Smooth muscle cell (in vitro differentiated cells): ENCODE measurements around the gene POLDIP3. TPM values are rescaled to one million over a fixed set of nuclear protein-coding genes. Genes with fewer than 3 reads are reported as not detected.
A peak's percentile ranks its signal among the peaks of the same experiment; 100 is the strongest.
"Not testable (repeated sequence)": the region's sequence is repeated elsewhere in the genome, so short reads cannot be mapped to it uniquely, and the experiment has no call there.

ENCODE experiments used
- DNase-seq: peaks from one replicate; lab custom pipeline; 2025; ENCODE audit not compliant: unreplicated experiment; lab: John Stamatoyannopoulos, UW
- H2AFZ ChIP-seq: fragments of 200-600 bp; sonication (generic); 2 replicates; pipeline ENCODE4 v1.6.0; 2016; ENCODE audit warnings: antibody characterized with exemption, low read depth, mild to moderate bottlenecking
- H3F3A ChIP-seq: fragments of 200-600 bp; sonication (generic); 2 replicates; pipeline ENCODE4 v1.6.0; 2017; ENCODE audit warnings: antibody characterized with exemption, low read depth
- H3K27ac ChIP-seq: fragments of 200-600 bp; sonication (generic); 2 replicates; pipeline ENCODE4 v1.5.1; 2016; ENCODE audit warnings: low read depth, mild to moderate bottlenecking
- H3K27me3 ChIP-seq: fragments of 200-600 bp; sonication (generic); 2 replicates; pipeline ENCODE4 v1.6.1; 2016; ENCODE audit warnings: low read depth, mild to moderate bottlenecking
- H3K36me3 ChIP-seq: fragments of 200-600 bp; sonication (generic); 2 replicates; pipeline ENCODE4 v1.5.1; 2016; ENCODE audit warnings: low read depth
- H3K4me1 ChIP-seq: fragments of 200-600 bp; sonication (generic); 2 replicates; pipeline ENCODE4 v1.5.1; 2016; ENCODE audit warnings: low read depth
- H3K4me2 ChIP-seq: fragments of 200-600 bp; sonication (generic); 2 replicates; pipeline ENCODE4 v1.6.0; 2016; ENCODE audit warnings: mild to moderate bottlenecking
- H3K4me3 ChIP-seq: fragments of 200-600 bp; sonication (generic); 2 replicates; pipeline ENCODE4 v1.5.1; 2016; ENCODE audit warnings: mild to moderate bottlenecking
- H3K79me2 ChIP-seq: fragments of 200-600 bp; sonication (generic); 2 replicates; pipeline ENCODE4 v1.6.0; 2016; ENCODE audit warnings: low read depth, mild to moderate bottlenecking
- H3K9ac ChIP-seq: fragments of 200-600 bp; sonication (generic); 2 replicates; pipeline ENCODE4 v1.6.0; 2016; ENCODE audit warnings: low read depth
- H3K9me3 ChIP-seq: fragments of 200-600 bp; sonication (generic); replicated peaks from 2 replicates; pipeline ENCODE4 v1.5.1; 2016; ENCODE audit warnings: low read depth
- H4K20me1 ChIP-seq: fragments of 200-600 bp; sonication (generic); 2 replicates; pipeline ENCODE4 v1.6.0; 2016; ENCODE audit warnings: low read depth
- WGBS: methylation state at CpG from one replicate; pipeline ENCODE4 v1.1.7; 2016; ENCODE audit warnings: low lambda C conversion rate; 5-methylcytosine and 5-hydroxymethylcytosine counted together
- polyA plus RNA-seq: library from polyadenylated mRNA; unstranded; fragments of >200 nt; fragmentation: Nextera tagmentation; extraction: Ambion mirVana; gene quantifications from 2 replicates; pipeline ENCODE4 v1.2.1, GENCODE V29; 2016
- total RNA-seq: library from RNA; depleted of rRNA; stranded (reverse); fragments of >200 nt; gene quantifications from 2 replicates; pipeline ENCODE4 v1.2.3, GENCODE V29; 2014
- TF ChIP-seq, protein P1 (sequence below): fragments of 200-600 bp; sonication (generic); IDR thresholded peaks from 2 replicates; pipeline ENCODE4 v1.5.1; 2017; ENCODE audit warnings: borderline replicate concordance, mild to moderate bottlenecking, antibody characterized with exemption; ENCODE audit not compliant: insufficient read depth, poor library complexity, severe bottlenecking

Gene POLDIP3
- total and polyA plus RNA-seq, 2 experiments from 2014 or later, result 31.1 to 49.4 TPM

DNA sequence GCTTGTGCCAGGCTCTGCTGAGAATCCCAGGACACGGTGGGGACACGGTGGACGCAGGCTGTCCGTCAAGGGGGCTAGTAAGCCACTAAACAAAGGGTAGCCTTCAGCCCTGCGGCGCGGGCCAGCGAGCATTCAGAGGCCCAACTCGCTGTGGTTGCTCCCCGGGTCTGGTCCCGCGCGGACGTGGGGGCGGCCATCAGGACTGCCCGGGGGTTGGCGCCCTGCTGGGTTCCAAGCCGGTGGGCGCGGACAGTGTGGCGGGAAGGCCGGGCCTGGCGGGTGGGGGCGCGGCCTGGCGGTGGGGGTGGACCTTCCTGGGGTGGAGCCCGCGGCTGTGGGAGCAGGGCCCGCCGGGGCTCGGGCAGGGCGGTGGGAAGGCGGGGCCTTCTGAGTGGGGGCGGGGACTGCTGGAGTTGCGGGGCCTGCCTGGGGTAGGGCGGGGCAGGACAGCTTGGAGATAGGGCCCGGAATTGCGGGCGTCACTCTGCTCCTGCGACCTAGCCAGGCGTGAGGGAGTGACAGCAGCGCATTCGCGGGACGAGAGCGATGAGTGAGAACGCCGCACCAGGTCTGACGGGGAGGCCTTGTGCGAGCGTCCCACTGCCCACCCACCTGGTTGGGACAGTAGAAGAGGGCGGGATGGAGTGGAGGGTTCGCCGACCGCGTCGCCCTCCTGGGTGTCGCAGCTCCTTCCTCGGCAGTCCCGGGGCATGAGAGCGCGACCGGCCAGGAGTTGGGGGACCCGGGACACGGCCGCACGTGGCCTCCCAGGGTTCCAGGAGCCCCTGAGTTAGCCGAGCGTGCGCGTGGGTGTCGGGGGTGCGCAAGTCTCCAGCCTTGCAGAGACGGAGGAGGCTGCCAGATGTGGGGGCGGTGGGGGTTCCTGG lies 61.0 kb downstream of the POLDIP3 start, which contains the start of gene SERHL2:
TSS of gene SERHL2 (plus strand) at position 482 of the 887 bp plus-strand sequence. CDS start at position 547, 65 bp downstream.
- H3K36me3 ChIP-seq, result no peaks in the 10 kb centered on the region
- peak; percentile 93 for DNase-seq
- H3K9ac ChIP-seq, result peak within 1 kb of the TSS; percentile 16
- TF ChIP-seq, protein P1, sequence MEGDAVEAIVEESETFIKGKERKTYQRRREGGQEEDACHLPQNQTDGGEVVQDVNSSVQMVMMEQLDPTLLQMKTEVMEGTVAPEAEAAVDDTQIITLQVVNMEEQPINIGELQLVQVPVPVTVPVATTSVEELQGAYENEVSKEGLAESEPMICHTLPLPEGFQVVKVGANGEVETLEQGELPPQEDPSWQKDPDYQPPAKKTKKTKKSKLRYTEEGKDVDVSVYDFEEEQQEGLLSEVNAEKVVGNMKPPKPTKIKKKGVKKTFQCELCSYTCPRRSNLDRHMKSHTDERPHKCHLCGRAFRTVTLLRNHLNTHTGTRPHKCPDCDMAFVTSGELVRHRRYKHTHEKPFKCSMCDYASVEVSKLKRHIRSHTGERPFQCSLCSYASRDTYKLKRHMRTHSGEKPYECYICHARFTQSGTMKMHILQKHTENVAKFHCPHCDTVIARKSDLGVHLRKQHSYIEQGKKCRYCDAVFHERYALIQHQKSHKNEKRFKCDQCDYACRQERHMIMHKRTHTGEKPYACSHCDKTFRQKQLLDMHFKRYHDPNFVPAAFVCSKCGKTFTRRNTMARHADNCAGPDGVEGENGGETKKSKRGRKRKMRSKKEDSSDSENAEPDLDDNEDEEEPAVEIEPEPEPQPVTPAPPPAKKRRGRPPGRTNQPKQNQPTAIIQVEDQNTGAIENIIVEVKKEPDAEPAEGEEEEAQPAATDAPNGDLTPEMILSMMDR, result no peak
- no peaks in the 10 kb centered on the region for H3K79me2 ChIP-seq
- WGBS, result 8% methylated on average over 75 of the region's 75 CpGs
- H3K9me3 ChIP-seq, result no peaks in the 10 kb centered on the region
- peak within 1 kb of the TSS; percentile 23 for H2AFZ ChIP-seq
- no peak within 1 kb of the TSS for H3K27ac ChIP-seq
- peak within 1 kb of the TSS; percentile 92 for H3K4me2 ChIP-seq
- H4K20me1 ChIP-seq, result no peaks in the 10 kb centered on the region
- no peaks in the 10 kb centered on the region for H3K27me3 ChIP-seq
- H3K4me3 ChIP-seq, result peak within 1 kb of the TSS; percentile 60
- no peaks in the 10 kb centered on the region for H3F3A ChIP-seq
- H3K4me1 ChIP-seq, result no peaks in the 10 kb centered on the region

DNA sequence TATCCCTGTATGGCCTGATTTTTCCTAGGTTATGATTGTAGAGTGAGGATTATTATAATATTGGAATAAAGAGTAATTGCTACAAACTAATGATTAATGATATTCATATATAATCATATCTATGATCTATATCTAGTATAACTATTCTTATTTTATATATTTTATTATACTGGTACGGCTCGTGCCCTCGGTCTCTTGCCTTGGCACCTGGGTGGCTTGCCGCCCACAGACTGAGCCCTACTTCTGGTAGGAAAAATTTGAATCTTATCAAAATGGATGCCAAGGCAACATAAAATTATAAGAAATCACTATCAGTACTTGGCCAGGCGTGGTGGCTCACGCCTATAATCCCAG lies 62.4 kb downstream of the POLDIP3 start:
- not testable (repeated sequence) for H2AFZ ChIP-seq, H3K79me2 ChIP-seq, H3K27me3 ChIP-seq, DNase-seq, H3K9ac ChIP-seq, H3F3A ChIP-seq, H3K4me2 ChIP-seq, H3K4me3 ChIP-seq, H3K9me3 ChIP-seq, H3K4me1 ChIP-seq, H4K20me1 ChIP-seq, H3K36me3 ChIP-seq, H3K27ac ChIP-seq
- 96% methylated on average over 6 of the region's 6 CpGs for WGBS

DNA sequence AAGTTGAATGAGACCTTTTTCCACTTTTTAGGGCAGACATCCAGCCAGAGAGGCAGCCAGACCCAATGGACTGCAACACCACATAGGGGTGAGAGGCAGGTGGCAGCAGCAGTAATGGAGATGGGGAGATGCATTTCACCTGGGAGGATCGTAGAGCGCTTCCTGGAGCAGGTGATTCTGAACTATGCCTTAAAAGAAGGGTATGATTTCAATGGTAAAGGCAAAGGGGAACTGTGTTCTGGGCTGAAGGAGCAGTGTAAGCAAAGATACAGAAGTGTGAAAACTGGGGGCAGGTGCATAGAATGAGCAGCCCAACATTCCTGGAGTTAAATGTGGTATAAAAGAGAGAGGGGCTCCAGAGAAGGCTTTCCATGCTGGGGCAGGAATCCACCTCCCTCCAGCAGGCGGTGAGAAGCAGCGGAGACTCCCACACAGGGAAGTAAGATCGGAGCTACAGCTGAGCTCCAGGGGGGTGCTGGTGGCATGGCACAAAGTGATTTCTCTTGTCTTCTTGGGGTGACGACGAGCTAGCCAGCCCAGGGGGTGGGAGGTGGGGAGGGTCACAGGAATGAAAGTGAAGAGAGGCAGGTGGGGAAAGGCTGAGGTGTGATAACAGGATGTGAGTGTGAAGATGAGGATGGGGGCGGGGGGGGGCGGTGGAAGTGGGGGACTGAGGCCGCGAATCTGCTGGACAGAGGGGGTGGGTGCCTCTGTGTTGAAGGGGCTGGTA lies 65.2 kb downstream of the POLDIP3 start:
- Histone ChIP-seq H3K4me3 (no peak overlapping the region), H3K9ac (no peak overlapping the region), H3K27me3 (no peaks in the 10 kb centered on the region), H2AFZ (no peak overlapping the region), H4K20me1 (no peaks in the 10 kb centered on the region), H3K4me2 (no peak overlapping the region), H3K36me3 (no peaks in the 10 kb centered on the region), H3K27ac (no peak overlapping the region), H3F3A (no peaks in the 10 kb centered on the region), H3K9me3 (no peaks in the 10 kb centered on the region), H3K79me2 (no peaks in the 10 kb centered on the region), H3K4me1 (no peaks in the 10 kb centered on the region)
- WGBS, result 84% methylated on average over 9 of the region's 11 CpGs
- TF ChIP-seq, protein P1, result no peak
- DNase-seq, result no peak

DNA sequence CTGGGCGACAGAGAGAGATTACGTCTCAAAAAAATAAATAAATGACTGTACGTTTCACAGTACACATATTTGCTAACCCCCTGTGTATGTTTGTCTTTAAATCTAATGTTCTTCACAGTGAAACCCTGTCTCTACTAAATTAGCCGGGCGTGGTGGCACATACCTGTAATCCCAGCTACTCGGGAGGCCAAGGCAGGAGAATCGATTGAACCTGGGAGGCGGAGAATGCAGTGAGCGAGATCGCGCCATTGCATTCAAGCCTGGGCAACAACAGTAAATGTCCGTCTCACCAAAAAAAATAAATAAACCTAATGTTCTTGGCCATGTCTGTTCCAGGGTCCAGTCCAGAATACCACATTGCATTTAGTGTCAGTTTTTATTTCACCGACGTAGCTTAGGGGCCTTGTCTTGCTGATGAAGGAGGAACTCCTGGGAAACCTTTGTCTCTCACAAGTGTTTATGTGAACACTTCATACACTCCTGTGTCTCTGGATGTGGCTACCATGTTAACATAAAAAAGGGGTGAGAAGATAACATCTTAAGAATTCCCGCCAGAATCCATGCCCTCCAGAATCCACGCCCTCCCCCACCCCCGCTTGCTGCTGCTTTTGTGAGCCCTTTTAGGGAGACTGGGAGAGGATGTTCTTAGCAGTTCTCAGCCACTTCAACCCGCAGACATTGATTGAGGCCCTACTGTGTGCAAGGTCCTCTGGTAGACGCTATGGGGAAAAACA lies 65.9 kb downstream of the POLDIP3 start:
- 81% methylated on average over 19 of the region's 19 CpGs for WGBS
- Histone ChIP-seq H3K4me3 (no peak overlapping the region), H2AFZ (no peak overlapping the region), H3K9ac (no peak overlapping the region), H3K27ac (no peak overlapping the region), H3K4me2 (no peak overlapping the region), H3K36me3 (no peaks in the 10 kb centered on the region), H3K27me3 (no peaks in the 10 kb centered on the region), H3K79me2 (no peaks in the 10 kb centered on the region), H4K20me1 (no peaks in the 10 kb centered on the region), H3K4me1 (no peaks in the 10 kb centered on the region), H3F3A (no peaks in the 10 kb centered on the region), H3K9me3 (no peaks in the 10 kb centered on the region)
- no peak for DNase-seq
- TF ChIP-seq, protein P1, result no peak

DNA sequence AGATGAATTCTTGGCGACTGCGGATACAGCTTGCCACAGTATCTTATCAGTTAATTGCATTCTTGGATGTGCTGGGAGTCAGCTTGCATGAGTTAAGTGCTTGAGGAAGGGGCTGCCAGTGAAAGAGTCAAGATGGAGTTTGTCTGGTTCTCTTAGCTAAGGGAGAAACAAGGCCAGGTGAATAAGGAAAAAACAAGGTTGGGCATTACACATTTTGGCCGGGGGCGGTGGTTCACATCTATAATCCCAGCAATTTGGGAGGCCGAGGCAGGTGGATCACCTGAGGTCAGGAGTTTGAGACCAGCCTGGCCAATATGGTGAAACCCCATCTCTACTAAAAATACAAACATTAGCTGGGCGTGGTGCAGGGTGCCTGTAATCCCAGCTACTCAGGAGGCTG lies 66.6 kb downstream of the POLDIP3 start:
- not testable (repeated sequence) for H2AFZ ChIP-seq, H3K4me1 ChIP-seq, H3K9ac ChIP-seq, H4K20me1 ChIP-seq, H3F3A ChIP-seq, H3K27me3 ChIP-seq, H3K9me3 ChIP-seq, H3K36me3 ChIP-seq, H3K27ac ChIP-seq, H3K79me2 ChIP-seq, DNase-seq, H3K4me2 ChIP-seq, H3K4me3 ChIP-seq
- 57% methylated on average over 6 of the region's 6 CpGs for WGBS
